NB4 (cell line): ENCODE results near the gene GAS7.

ENCODE experiments used
- DNase-seq: peaks from one replicate; pipeline ENCODE4 v3.0.0; 2010; ENCODE audit warnings: low read depth
- H3K4me3 ChIP-seq: one replicate; pipeline ENCODE4 v1.5.1; 2011; ENCODE audit warnings: mild to moderate bottlenecking, low read depth, low read length, moderate library complexity
- MYC ChIP-seq: IDR thresholded peaks from 2 replicates; pipeline ENCODE4 v1.6.1; 2011; ENCODE audit warnings: low read depth, low read length
- POLR2A ChIP-seq: IDR thresholded peaks from 2 replicates; pipeline ENCODE4 v1.6.1; 2011; ENCODE audit warnings: mild to moderate bottlenecking; ENCODE audit not compliant: insufficient read length; ENCODE audit errors: extremely low read depth
- TF ChIP-seq, protein P1 (sequence below): IDR thresholded peaks from 2 replicates; pipeline ENCODE4 v1.6.1; 2011; ENCODE audit warnings: low read depth, low read length
- TF ChIP-seq, protein P2 (sequence below): IDR thresholded peaks from one replicate; pipeline ENCODE4 v1.5.1; 2012; ENCODE audit warnings: low read depth, low read length

The GAS7 gene

DNA sequence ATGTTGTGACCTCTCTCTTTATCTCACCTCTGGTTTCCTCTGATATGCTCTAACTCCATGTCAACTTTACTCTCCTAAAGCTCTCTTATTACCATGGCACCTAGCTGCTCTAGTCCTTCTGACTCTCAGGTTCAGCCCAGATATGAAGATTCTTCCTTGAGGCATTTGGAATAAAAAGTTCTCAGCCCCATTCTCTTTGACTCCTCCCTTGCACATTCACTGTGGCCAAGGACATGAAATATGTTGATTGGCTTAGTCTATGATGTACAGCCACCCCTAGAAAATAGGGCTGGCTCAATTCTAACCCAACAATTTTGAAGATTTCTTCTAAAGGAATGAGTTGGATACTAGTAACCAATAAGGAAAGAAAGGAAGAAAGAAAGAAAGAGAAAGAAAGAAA, 20.8 kb upstream of the GAS7 start:
- TF ChIP-seq POLR2A (no peak), MYC (no peak)
- TF ChIP-seq, protein P1, sequence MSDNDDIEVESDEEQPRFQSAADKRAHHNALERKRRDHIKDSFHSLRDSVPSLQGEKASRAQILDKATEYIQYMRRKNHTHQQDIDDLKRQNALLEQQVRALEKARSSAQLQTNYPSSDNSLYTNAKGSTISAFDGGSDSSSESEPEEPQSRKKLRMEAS, result no peak
- TF ChIP-seq, protein P2, sequence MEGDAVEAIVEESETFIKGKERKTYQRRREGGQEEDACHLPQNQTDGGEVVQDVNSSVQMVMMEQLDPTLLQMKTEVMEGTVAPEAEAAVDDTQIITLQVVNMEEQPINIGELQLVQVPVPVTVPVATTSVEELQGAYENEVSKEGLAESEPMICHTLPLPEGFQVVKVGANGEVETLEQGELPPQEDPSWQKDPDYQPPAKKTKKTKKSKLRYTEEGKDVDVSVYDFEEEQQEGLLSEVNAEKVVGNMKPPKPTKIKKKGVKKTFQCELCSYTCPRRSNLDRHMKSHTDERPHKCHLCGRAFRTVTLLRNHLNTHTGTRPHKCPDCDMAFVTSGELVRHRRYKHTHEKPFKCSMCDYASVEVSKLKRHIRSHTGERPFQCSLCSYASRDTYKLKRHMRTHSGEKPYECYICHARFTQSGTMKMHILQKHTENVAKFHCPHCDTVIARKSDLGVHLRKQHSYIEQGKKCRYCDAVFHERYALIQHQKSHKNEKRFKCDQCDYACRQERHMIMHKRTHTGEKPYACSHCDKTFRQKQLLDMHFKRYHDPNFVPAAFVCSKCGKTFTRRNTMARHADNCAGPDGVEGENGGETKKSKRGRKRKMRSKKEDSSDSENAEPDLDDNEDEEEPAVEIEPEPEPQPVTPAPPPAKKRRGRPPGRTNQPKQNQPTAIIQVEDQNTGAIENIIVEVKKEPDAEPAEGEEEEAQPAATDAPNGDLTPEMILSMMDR, result no peak
- H3K4me3 ChIP-seq, result no peak overlapping the region
- DNase-seq, result no peak

- DNase-seq, result peak; percentile 57
- TF ChIP-seq, protein P2, result no peak
- TF ChIP-seq, protein P1, result no peak
- TF ChIP-seq POLR2A (no peak), MYC (no peak)
- H3K4me3 ChIP-seq, result no peak overlapping the region
Measured at GRCh38 chr17:10217916-10218315, 19.5 kb upstream of the GAS7 start.

GRCh38 chr17:10216213-10216938, 18.0 kb upstream of the GAS7 start:
- TF ChIP-seq, protein P1, result no peak
- TF ChIP-seq MYC, result no peak
- TF ChIP-seq, protein P2, result no peak
- no peak for TF ChIP-seq POLR2A
- no peak for DNase-seq
- no peak overlapping the region for H3K4me3 ChIP-seq

- no peak for DNase-seq
- no peak overlapping the region for H3K4me3 ChIP-seq
- TF ChIP-seq, protein P1, result no peak
- no peak for TF ChIP-seq POLR2A
- TF ChIP-seq, protein P2, result no peak
- no peak for TF ChIP-seq MYC
Measured at GRCh38 chr17:10215286-10215685, 16.9 kb upstream of the GAS7 start.

DNA sequence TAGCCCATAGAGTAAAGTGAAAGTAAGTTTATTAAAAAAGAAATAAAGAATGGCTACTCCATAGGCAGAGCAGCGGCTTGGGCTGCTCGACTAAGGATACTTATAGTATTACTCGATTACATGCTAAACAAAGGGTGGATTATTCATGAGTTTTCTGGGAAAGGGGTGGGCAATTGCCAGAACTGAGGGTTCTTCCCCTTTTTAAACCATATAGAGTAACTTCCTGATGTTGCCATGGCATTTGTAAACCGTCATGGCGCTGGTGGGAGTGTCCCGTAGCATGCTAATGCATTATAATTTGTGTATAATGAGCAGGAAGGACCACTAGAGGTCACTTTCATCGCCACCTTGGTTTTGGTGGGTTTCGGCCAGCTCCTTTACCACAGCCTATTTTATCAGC, 13.3 kb upstream of the GAS7 start:
- peak; percentile 30 for DNase-seq
- TF ChIP-seq, protein P1, result no peak
- no peak for TF ChIP-seq POLR2A
- no peak for TF ChIP-seq MYC
- TF ChIP-seq, protein P2, result no peak
- H3K4me3 ChIP-seq, result no peak overlapping the region
